Chondrocyte (in vitro differentiated cells): ENCODE results near the gene KCTD17. TPM values are rescaled to one million over a fixed set of nuclear protein-coding genes. Genes with fewer than 3 reads are reported as not detected.

Source experiments
- DNase-seq: peaks from one replicate; pipeline ENCODE4 v3.0.0; 2021; ENCODE audit warnings: mixed read lengths, low spot score
- H3K27ac Mint-ChIP-seq: one replicate; pipeline ENCODE4 v1.8.0; 2021; ENCODE audit warnings: mild to moderate bottlenecking, moderate library complexity, mixed read lengths; ENCODE audit not compliant: unreplicated experiment
- H3K27me3 Mint-ChIP-seq: 2 replicates; pipeline ENCODE4 v1.8.0; 2021; ENCODE audit warnings: low read depth, mixed read lengths
- H3K36me3 Mint-ChIP-seq: 2 replicates; pipeline ENCODE4 v1.8.0; 2021; ENCODE audit warnings: low read depth, mixed read lengths
- H3K4me1 Mint-ChIP-seq: 2 replicates; pipeline ENCODE4 v1.8.0; 2021; ENCODE audit warnings: low read depth, mild to moderate bottlenecking, mixed read lengths
- H3K4me3 Mint-ChIP-seq: one replicate; pipeline ENCODE4 v1.8.0; 2021; ENCODE audit warnings: mild to moderate bottlenecking, moderate library complexity, mixed read lengths; ENCODE audit not compliant: unreplicated experiment
- H3K9me3 Mint-ChIP-seq: 2 replicates; pipeline ENCODE4 v1.8.0; 2021; ENCODE audit warnings: low read depth, mixed read lengths
- total RNA-seq: library from RNA; stranded (reverse); gene quantifications from 3 replicates; pipeline ENCODE4 v1.2.1, GENCODE V29; 2021
- TF ChIP-seq, protein P1 (sequence below): fragments of 200-600 bp; sonication (generic); IDR thresholded peaks from 2 replicates; pipeline ENCODE4 v1.5.0; 2021; ENCODE audit warnings: antibody characterized with exemption, mild to moderate bottlenecking, moderate library complexity

Gene KCTD17
- total RNA-seq, 1 donor from 2014 or later, result 33.0 TPM

DNA sequence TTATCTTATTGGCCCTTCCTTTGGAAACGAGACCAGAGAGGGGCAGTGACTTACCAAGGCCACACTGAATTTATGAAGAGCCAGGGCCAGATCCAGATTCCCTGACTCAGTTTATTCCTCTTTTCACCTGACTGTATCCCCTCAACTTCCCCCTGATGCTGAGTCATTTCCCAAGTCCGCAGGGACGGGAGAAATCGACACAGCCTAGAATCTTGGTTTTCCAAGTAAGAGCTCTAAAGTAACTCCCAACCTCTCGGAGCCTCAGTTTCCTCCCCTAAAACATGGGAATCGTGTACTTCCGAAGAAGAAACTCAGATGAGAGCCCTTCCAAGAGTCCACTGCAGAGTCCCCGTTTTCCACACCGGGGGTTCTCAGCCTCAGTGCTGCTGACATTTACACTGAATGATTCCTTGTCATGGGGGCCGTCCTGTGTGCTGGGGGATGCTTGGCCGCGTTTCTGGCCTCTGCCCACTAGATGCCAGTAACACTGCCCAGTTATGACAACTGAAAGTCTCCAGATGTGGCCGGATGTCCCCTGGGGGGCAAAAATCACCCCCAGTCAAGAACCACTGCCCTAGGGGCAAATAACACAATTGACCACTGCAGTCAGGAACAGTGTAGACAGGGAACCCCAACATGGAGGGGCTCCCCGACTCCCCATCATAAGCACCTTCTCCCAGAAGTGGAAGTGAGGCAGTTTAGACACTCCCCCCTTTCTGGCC is 20.8 kb upstream of the KCTD17 start:
- H3K27ac Mint-ChIP-seq, result peak overlapping the region; percentile 12
- peaks cover 11% of the 10 kb centered on the region for H3K27me3 Mint-ChIP-seq
- TF ChIP-seq, protein P1, sequence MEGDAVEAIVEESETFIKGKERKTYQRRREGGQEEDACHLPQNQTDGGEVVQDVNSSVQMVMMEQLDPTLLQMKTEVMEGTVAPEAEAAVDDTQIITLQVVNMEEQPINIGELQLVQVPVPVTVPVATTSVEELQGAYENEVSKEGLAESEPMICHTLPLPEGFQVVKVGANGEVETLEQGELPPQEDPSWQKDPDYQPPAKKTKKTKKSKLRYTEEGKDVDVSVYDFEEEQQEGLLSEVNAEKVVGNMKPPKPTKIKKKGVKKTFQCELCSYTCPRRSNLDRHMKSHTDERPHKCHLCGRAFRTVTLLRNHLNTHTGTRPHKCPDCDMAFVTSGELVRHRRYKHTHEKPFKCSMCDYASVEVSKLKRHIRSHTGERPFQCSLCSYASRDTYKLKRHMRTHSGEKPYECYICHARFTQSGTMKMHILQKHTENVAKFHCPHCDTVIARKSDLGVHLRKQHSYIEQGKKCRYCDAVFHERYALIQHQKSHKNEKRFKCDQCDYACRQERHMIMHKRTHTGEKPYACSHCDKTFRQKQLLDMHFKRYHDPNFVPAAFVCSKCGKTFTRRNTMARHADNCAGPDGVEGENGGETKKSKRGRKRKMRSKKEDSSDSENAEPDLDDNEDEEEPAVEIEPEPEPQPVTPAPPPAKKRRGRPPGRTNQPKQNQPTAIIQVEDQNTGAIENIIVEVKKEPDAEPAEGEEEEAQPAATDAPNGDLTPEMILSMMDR, result peak; percentile 45
- H3K36me3 Mint-ChIP-seq, result peaks cover 7% of the 10 kb centered on the region
- DNase-seq, result no peak
- H3K9me3 Mint-ChIP-seq, result no peaks in the 10 kb centered on the region
- no peak overlapping the region for H3K4me3 Mint-ChIP-seq
- H3K4me1 Mint-ChIP-seq, result peaks cover 14% of the 10 kb centered on the region

DNA sequence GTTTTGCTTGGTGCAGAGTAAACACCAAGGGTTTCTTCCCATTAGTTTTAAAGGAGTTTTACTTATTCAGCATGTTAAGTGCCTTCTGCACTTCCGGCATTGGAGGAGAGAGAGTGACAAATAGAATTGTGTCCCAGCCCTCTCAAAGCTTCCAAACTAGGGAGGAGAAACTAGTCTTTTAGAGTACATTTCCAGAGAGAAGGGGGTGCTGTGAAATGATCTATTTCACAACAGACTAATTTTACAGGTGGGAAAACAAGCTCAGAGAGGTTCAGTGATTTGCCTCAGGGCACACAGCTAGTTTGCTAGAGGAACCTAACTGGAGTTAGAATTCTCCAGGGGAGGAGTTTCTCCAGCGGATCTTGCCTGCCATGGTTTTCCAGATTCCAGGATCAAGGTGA is 19.4 kb upstream of the KCTD17 start:
- Mint-ChIP-seq H3K27me3 (peaks cover 14% of the 10 kb centered on the region), H3K27ac (no peak overlapping the region)

DNA sequence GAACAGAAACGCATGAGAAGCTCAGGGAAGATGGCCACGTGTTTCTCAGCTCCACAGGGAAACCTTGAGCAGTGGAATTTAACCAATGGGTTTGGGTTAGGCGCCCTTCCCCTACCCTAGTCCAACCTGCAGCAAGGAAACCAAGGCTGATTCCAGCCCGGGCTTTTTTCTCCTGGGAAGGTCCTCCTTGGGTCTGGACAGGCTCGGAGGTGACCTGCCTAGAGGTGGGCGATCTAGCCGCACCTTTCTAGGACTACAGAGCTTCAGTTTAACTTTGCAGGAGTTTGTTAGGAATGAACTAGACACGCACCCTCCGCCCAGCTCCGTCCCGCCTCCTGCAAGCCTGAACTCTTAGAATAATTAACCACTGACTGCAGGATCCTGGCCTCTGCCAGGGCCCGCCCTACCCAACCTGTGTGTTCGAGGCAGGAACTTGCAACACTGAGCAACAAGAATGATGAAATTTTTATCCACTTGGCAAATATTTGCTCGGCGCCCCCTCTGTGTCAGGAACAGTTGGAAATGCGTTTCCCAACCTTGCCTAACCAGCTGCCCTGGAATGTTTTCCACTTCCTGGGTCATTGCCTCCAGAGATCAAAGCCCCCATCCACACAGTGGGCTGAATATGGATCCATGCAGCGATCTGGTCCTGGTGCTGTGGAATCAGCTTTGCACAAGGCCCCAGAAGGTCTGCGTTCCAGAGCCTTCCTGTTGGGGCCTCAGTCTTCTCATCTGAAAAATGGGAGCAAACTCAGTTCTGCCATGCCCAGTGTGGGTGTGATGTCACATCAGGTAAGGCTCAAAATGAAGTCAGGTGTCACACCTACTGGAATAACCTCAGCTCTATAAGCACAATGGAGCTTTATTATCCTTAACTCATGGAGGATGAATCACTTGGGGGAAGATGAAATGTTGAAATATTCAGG is 18.7 kb upstream of the KCTD17 start:
- no peak for DNase-seq
- TF ChIP-seq, protein P1, result no peak
- peaks cover 14% of the 10 kb centered on the region for H3K4me1 Mint-ChIP-seq
- H3K27me3 Mint-ChIP-seq, result peaks cover 14% of the 10 kb centered on the region
- H3K27ac Mint-ChIP-seq, result peak overlapping the region; percentile 51
- H3K4me3 Mint-ChIP-seq, result no peak overlapping the region
- peaks cover 4% of the 10 kb centered on the region for H3K36me3 Mint-ChIP-seq
- no peaks in the 10 kb centered on the region for H3K9me3 Mint-ChIP-seq

More for the DNA sequence above, 19.4 kb upstream of the KCTD17 start:
- Mint-ChIP-seq H3K4me3 (no peak overlapping the region), H3K9me3 (no peaks in the 10 kb centered on the region), H3K4me1 (peaks cover 14% of the 10 kb centered on the region), H3K36me3 (peaks cover 4% of the 10 kb centered on the region)
- DNase-seq, result no peak
- TF ChIP-seq, protein P1, result no peak

DNA sequence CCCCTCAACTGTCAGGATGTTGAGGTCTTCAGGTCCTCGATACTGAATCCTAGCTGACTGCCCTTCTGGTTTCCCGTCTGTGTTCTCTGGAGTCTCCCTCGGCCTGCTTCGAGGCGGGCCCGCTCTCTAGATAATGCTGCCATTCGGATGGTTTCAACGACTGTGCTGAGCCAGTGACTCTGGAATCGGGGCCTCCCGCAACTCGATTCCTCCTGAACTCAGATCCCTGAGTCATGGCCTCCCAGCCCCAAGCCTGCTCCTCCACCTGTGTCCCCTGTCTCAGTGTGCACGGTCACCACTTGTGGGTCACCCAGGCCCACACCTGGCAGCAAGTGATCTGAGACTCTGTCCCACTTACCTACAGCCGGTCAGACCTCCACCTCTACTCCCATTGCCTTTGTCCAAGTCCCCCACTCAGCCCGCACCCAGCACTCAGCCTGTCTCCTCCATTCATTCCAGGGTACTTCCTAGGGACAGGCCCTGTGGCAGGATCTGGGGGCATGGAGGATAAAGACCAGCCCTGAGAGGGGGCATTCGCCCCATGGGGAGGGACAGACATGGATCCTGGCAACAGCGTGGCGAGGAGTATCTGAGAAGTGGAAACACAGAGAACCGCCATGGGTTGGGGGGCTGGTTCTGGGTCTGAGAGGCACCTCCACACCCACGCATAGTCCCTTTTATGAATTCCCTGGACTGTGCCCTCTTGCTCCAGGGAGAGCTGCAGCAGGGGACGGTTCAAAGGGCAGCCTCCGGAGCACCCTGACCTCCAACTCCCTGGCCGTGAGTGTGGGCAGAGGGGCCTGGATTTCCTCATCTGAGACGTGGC is 17.7 kb upstream of the KCTD17 start:
- peaks cover 14% of the 10 kb centered on the region for H3K4me1 Mint-ChIP-seq
- TF ChIP-seq, protein P1, result no peak
- no peak overlapping the region for H3K27ac Mint-ChIP-seq
- H3K9me3 Mint-ChIP-seq, result no peaks in the 10 kb centered on the region
- H3K27me3 Mint-ChIP-seq, result peaks cover 14% of the 10 kb centered on the region
- peaks cover 3% of the 10 kb centered on the region for H3K36me3 Mint-ChIP-seq
- H3K4me3 Mint-ChIP-seq, result no peak overlapping the region
- DNase-seq, result no peak
